Astrocyte of the cerebellum (primary cell): ENCODE results near the gene DIP2B.
A peak's percentile ranks its signal among the peaks of the same experiment; 100 is the strongest.

Experiments used
- DNase-seq: peaks from one replicate; pipeline ENCODE4 v3.0.0-alpha.2; 2011; ENCODE audit warnings: low read depth
- H3K4me3 ChIP-seq: 2 replicates; pipeline ENCODE4 v1.5.1; 2011; ENCODE audit warnings: mild to moderate bottlenecking, low read depth, low read length, moderate library complexity
- in situ Hi-C: cut with HindIII; loops from 2 replicates; pipeline ENCODE4 v1.10.0; 2017; ENCODE audit warnings: low sequenced_read_pairs
- TF ChIP-seq, protein P1 (sequence below): IDR thresholded peaks from 2 replicates; pipeline ENCODE4 v1.5.1; 2012; ENCODE audit warnings: low read length, low read depth, moderate library complexity, mild to moderate bottlenecking; ENCODE audit errors: missing control alignments

DIP2B gene

DNA sequence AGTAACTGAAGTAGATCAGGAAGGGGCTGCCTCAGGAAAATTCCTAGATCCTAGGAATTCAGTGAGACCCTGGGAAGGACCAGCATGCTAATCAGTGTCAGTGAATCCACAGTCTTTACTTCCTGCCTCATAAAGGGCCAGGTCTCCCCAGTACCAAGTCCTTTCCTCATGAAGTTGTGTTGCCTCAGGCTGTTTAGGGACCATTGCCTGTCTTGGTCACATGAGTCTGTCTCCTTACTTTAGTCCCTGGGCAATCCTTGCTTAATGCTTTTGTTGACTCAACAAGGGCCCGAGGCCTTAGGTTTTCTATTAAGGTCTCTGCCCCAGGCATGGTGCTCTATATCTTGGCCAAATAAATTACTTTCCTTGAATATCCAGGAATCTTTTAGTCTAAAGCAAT is 243.0 kb downstream of the DIP2B start:
- no peak for DNase-seq
- TF ChIP-seq, protein P1, sequence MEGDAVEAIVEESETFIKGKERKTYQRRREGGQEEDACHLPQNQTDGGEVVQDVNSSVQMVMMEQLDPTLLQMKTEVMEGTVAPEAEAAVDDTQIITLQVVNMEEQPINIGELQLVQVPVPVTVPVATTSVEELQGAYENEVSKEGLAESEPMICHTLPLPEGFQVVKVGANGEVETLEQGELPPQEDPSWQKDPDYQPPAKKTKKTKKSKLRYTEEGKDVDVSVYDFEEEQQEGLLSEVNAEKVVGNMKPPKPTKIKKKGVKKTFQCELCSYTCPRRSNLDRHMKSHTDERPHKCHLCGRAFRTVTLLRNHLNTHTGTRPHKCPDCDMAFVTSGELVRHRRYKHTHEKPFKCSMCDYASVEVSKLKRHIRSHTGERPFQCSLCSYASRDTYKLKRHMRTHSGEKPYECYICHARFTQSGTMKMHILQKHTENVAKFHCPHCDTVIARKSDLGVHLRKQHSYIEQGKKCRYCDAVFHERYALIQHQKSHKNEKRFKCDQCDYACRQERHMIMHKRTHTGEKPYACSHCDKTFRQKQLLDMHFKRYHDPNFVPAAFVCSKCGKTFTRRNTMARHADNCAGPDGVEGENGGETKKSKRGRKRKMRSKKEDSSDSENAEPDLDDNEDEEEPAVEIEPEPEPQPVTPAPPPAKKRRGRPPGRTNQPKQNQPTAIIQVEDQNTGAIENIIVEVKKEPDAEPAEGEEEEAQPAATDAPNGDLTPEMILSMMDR, result no peak
- no peak overlapping the region for H3K4me3 ChIP-seq
- in situ Hi-C loops, result no loop called here

DNA sequence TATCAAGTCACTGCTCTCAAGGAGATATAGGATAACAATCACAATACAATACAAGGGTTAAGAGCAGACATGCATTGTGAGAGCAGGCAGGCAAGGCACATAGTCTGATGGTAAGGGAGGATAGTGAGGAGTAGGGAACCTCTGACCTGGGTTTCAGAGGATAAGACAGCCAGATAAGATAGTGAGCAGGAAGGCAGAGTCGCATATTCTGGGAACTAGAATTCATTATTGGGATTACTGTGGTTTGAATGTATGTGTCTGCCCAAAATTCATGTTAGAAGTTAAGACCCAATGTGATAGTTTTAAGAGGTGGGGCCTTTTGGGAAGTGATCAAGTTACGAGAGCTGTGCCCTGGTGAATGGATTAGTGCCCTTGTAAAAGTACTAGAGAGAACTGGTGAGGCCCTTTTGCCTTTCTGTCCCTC is 244.7 kb downstream of the DIP2B start:
- TF ChIP-seq, protein P1, result no peak
- in situ Hi-C loops, result no loop called here
- DNase-seq, result no peak
- no peak overlapping the region for H3K4me3 ChIP-seq

DNA sequence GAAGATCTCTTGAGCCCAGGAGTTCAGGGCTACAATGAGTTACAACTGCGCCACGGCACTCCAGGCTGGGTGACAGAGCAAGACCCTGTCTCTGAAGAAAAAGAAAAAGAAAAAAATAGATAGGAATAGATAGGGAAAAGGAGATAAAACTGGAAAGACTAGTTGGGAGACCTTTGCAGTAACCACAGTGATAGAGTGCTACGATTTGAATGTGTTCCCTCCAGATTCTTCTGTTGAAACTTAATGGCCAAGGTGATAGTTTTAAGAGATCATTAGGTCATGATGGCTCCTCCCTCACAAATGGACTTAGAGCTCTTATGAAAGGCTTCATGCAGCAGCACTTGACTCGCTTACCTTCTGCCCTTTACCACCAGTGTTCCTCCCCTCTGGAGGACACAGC is 245.6 kb downstream of the DIP2B start:
- in situ Hi-C loops, result no loop called here
- TF ChIP-seq, protein P1, result no peak
- no peak overlapping the region for H3K4me3 ChIP-seq
- no peak for DNase-seq

DNA sequence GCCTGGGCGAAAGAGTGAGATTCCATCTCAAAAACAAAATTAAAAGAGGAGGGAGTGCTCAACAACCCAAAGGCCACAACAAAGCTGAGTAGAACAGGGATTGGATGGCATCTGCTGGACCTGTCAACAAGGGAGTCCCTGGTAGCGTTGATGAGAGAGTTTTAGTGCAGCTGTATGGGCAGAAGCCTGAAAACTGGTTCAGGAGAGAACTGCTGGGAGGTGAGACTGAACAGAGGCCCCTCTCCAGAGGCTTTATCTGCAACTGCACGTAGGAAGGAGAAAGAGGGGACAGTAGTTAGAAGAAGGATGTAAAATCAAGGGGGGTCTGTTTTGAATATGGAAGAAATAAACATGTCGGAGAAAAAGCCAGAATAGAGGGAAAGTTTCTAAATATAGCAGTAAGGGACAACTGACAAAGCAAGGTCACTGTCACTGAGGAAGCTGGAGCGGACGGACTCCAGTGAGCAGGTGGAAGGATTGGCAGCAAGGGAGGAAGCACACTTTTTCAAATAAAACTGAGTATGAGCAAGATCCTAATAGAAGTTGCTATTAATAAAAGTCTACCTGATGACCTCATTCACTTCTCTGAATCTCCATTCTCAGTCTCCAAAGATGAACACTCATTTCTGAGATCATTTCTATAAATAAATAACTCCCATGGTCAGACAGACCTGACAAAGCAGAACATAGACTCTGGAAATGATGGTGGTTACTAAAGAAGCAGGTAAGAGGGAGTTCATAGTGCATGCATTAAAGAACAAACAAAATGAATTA is 247.3 kb downstream of the DIP2B start:
- no peak overlapping the region for H3K4me3 ChIP-seq
- TF ChIP-seq, protein P1, result no peak
- DNase-seq, result no peak
- in situ Hi-C loops, result no loop called here

DNA sequence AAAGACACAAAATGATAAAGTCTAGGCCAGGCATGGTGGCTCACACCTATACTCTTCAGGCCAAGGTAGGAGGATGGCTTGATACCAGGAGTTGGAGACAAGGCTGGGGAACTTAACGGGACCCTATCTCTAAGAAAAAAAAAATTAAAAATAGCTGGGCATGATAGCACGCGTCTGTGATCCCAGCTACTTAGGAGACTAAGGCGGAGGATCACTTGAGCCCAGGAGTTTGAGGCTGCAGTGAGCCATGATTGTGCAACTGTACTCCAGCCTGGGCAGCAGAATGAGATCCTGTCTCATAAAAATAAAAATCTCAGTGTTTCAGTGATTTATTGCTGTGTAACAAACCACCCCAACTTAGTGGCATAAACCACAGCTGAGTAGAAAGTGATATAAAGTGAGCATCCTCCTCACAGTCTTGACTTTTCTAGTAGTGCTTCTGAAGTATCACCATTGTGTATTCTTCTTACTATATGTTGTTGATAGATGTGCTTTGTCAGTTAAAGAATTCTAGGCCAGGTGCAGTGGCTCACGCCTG is 248.5 kb downstream of the DIP2B start:
- TF ChIP-seq, protein P1, result no peak
- in situ Hi-C loops, result no loop called here
- H3K4me3 ChIP-seq, result no peak overlapping the region
- no peak for DNase-seq

DNA sequence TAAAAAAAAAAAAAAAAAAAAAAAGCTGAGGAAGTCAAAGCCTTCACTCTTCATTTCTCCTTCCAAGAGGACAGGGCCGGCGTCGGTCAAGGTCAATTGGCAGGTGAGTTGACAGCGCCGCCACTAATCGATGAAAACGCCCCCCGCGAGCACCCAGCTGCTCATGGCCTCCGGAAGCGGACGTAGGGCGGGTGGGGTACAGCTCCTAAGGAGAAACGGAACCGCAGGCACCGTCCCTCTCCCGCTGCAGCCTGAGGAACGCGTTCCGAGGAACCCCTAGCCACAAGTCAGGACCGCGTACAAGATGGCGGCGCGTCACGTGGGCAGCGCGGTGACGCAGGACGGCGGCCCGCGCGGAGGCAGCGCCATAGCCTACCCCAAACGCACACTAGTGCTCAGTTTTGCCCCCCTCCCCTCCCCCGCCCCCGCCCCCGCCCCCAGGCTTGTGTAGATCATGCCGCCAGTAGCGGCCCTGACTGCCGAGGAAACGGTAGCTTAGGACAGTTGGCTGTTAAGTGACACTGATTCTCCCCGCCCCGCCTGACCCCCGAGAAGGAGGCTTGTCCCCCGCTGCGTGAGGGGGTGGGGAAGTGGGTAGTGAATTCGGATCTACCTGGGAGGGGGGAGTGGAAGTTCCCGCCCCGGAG is 259.0 kb downstream of the DIP2B start, which contains the start of gene ATF1:
Gene ATF1 (plus strand): TSS at position 463 of the 647 bp plus-strand sequence. CDS start 16,045 bp downstream, outside the sequence.
- peak within 1 kb of the TSS; percentile 93 for H3K4me3 ChIP-seq
- TF ChIP-seq, protein P1, result no peak
- DNase-seq, result peak; percentile 78
- in situ Hi-C loops, result no loop called here
